Hindlimb muscle (tissue), 1 donor: ENCODE results near the gene SEMA4D. TPM values are rescaled to one million over a fixed set of nuclear protein-coding genes. Genes with fewer than 3 reads are reported as not detected.

ENCODE experiments used
- polyA plus RNA-seq: library from polyadenylated mRNA; unstranded; fragments of 120-200 nt; gene quantifications from one replicate; pipeline ENCODE4 v1.2.1, GENCODE V29; 2013; ENCODE audit not compliant: insufficient read length

Gene SEMA4D
- polyA plus RNA-seq, 1 donor = 23.3 TPM

Other genes with a start within 250 kb of the SEMA4D start
- gene CKS2, start 186.9 kb downstream of the SEMA4D start, polyA plus RNA-seq = 29.0 TPM
- 43.1 TPM for gene SECISBP2, start 179.6 kb downstream of the SEMA4D start, polyA plus RNA-seq
- 14.3 TPM for gene GADD45G, start 106.9 kb upstream of the SEMA4D start, polyA plus RNA-seq